HG02588 (cell line): ENCODE results near the gene SPEF2.

Source experiments
- ATAC-seq: cut with Tn5 transposase; IDR thresholded peaks from one replicate; pipeline ENCODE4 v1.9.1; 2021; ENCODE audit warnings: mild to moderate bottlenecking, moderate library complexity; ENCODE audit not compliant: unreplicated experiment

Gene SPEF2

DNA sequence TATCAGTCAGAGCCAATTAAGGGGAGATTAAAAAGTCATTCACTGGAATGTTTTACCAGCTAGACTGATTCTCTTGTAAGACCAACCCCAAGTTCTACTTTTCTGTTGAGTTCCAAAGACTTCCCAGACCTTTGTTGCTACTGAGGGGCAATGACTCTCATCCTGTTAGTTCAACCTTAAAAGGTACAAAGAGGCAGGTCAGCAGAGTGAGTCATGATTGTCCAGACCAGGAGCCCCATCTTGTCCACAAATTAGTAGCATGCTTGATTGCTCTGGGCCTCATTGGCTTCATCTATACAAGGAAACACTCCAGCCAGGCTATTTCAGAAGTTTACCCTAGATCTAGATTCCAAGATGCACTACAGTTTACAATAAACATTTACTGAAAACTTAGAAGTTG is 159.1 kb downstream of the SPEF2 start:
- ATAC-seq, result no peak

DNA sequence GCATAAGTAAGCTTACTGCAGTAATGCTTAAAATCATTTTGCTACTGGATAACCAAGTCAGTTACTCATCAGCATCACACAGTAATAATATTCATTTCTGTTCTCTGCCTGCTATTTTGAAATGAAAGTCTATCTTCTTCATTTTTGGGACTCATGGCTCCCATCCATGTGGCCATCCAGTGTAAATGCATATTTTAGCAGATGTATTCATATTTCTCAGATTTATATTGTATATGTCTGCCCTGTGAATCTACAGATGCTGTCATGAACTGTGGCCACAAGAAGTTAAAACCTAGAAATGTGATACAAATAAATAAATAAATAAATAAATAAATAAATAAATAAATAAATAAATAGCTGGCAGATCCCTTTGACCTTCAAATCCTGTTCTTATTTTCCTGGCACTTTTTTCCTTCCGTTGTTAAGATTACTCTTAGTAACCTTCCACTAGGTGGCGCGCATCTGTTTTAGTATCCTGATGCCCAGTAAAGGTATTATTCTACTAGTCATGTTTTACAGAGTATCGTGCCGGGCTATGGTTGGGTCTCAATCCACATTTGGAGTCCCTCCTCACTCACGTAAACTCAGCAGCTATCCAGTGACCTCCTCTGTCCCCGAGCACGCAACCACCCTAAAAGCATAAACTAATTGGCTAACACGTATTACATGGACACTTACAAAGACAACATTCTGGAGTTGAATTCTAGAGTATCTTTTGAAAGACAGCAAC is 159.9 kb downstream of the SPEF2 start:
- ATAC-seq, result no peak

DNA sequence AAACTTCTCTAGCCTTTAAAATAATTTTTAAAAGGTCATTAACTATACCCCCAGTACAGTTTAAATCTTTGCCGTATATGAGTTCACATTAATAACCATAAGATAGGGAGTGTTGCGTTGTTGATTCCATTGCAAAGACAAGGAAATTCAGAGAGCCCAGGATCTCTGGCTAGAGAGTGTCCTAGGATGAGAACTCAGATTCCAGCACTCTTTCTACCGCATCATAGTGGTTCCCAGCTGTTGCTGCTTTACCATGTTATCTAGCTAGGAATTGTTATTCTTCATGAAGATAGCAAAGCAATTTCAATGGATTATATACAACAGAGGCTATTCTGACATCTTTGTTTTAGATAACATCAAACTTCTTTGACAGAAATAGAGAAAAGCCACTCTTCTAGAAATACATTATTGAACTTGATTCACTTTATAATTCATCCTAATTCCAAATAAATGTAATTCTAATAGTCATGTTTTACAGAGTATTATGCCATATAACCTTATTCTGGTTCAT is 160.7 kb downstream of the SPEF2 start:
- ATAC-seq, result no peak

DNA sequence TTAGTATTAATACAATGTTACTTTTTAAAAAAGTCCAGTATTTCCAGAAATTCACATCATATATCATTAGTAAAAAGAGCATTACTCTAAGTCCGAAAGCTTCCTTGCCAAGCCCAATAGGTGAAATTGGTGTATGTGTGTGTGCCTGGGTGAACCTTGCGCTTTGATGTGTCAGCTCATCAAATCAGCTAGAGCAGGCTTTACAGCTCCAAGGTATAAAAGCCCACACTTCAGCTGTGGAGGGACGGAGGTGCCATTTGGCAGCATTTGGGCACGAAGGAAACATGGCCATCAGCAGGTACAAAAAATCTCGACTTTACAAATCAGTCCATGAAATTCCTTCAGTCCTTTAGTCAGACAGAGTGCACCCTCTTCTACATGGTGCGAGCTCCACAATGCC is 162.6 kb downstream of the SPEF2 start:
- no peak for ATAC-seq

DNA sequence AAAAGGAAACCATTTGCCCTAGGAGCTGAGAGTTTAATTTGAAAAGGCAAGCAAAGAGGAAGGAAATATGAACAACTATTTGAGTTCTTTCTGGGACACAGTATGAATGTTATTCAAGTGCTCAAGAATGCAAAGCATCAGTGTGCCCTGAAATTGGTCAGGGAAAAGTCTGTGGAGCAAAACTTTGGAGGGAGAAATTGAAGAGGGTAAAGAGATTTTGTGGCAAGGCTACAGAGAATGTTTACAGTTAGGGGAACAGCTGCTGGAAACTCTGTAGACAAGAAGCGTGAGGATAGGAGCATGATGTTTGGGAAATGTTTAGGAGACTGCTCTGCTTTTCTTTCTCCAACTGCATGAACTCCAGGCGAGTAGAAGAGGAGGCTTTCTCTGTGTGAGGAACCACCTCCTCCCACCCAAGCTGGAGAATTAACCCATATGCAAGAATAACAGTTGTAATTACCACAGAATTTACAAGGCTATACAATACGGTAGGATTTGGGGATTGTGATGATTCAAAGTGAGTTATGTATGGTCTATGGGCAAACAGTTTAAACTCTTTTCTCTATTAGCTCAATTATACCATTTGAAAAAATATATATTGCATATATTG is 163.6 kb downstream of the SPEF2 start:
- ATAC-seq, result no peak

DNA sequence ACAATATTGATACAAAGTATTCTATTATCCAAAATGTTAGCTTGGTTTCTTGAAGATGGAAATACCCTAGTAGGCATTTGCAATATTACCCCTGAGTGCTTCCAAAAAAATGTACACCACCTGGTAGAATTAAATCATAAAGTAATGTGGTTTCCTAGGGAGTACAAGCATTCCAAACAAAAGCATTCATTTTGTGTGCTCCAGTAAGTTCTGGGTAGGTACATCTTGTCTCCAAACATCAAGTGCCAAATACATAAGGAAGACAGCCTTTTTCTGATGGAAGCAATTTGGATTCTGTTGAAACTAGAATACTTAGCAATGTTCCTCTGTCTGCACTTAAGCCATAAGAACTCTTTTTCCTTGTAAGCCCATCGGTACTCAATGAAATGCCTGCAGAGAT is 165.9 kb downstream of the SPEF2 start:
- ATAC-seq, result no peak

DNA sequence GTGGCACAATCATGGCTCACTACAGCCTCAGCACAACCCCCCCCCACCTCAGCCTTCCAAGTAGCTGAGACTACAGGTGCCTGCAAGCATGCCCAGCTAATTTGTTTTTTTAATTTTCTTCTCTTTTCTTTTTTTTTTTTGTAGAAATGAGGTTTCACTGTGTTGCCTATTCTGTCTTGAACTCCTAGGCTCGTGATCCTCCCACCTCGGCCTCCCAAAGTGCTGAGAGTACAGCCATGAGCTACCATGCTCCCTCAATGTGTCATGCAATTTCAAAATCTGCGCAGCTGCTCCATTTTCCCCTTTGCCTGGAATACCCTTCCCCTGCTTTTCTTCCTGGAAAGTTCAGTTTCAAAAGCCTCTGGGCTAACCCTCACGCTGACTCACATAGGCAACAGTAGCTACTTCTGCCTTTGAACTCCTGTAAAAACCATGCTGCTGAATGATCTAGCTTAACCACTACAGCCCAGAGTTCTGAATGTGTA is 168.0 kb downstream of the SPEF2 start:
- ATAC-seq, result no peak

DNA sequence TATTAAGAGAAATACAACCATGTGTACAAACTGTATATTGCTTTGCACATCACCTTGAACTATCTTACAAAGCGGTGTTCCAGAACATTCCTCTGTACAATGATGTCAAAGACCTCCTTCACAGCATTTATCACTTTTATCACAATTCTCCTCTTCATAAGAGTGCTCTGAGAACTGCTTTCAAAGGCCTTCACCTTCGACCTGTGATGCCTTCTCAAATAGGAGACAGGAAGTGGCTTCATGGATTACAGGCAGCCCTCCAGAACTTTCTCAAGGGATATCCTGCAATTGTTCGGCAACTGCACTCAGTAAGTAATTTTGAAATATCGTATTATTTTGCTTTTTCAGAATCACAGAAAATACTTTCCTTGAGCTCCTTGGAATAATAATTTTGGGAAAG is 171.1 kb downstream of the SPEF2 start:
- ATAC-seq, result no peak

DNA sequence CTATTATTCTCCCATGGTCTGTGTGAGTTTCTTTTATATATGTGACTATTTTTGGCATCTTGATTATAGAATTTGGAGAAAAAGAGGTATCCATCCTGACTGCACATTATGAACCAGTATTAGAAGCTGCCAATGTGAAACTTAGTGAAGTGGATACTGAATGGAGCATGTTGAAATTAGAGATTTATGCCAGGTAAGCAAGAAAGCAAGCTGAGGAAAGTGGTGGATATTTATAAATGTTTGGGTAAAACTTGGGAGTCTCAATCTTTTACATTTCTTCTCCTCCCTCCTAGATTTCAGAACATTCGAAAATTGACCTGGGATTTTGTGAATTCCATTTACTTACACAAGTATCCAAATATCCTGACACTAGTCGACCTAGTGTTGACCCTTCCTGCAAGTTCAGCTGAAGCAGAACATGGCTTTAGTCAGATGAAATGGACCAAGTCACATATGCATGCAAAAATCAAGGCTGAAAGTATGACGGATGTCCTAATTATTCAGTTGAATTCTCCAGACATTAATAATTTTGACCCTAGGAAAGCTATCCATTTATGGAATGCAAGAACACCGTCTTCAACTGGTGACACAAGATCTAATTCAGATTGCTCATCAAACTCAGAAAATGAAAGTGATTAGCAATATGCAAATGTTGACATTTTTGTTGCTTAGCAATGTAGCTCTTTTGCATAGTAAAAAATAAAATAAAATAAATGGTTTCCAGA is 172.2 kb downstream of the SPEF2 start:
- no peak for ATAC-seq

DNA sequence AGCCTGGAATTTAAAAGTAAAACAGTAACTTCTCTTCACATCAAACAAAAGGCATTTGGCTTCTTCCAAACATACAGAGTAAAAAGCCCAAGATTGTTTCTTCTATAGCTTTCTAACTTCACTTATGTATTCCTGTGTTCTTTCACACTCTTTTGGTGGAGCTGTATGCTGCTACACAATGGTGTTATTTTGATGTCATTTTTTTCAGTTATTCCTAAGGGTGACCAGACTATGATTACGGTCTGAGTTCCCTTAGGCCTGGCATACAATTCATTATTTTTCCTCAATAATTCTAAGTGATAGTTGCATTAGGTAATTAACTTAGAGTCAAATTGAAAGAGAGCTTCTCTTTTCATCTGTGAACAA is 172.8 kb downstream of the SPEF2 start:
- ATAC-seq, result no peak

DNA sequence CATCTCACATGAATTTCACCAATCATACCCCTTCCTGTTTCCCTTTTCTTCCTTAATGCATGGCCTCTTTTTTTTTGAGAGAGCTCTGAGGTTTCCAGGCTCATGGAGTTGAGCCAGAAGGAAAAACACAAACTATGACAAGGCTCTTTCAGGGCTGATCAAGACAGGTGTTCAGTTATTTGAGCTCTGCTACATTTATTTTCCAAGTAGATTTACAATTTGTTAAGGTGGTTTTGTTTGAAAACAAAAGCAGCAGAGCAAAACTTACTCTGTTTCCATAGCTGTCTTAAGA is 176.6 kb downstream of the SPEF2 start:
- no peak for ATAC-seq

DNA sequence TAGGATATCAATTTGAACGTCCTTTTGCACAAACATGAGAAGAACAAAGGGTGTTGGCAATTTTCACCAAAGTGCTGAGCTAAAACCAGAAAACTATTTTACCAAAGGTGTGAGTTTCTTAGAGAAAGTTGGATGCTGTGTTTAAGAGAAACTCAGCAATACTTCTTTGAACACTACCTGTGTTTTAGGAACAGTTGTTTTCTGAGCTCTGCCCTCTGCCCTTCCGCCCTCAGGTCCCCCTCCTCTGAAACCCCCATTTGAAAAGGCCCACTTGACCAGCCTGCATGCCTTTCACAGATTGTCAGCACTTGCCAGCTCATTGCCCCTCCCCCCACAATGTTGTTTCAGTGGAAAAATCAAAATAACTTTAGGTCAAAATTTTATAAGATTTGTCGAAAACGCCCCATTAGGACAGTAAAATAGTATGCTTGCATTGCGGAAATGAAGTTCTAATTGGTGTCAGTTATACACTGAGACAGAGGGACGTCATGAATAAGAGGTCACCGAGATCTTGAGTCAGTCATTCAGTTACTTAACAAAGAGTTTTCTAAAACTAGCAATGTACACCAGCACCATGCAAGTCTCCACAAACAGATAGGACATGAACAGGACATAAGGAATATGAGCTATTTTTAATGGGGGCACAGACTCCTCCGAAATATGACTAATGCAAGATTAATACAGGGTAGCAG is 177.2 kb downstream of the SPEF2 start:
- no peak for ATAC-seq

DNA sequence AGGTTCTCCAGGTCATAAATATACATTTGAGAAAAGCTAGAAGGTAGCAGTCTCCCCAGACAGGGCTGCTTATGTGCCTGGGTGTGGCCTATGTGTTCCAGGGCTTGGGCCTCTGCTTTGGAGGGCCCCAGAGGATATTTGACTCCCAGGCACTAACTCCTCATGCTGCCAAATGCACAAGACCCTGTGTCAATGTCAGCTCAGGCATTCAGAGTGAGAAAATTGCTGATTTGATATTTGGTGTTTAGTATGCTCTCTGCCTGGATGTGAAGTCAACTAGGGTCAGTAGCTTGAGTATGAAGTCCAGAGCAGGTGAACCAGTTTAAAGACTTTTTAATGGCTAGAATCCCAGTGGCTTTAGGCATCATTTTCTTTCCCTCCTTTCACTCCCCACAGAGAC is 181.5 kb downstream of the SPEF2 start:
- no peak for ATAC-seq

DNA sequence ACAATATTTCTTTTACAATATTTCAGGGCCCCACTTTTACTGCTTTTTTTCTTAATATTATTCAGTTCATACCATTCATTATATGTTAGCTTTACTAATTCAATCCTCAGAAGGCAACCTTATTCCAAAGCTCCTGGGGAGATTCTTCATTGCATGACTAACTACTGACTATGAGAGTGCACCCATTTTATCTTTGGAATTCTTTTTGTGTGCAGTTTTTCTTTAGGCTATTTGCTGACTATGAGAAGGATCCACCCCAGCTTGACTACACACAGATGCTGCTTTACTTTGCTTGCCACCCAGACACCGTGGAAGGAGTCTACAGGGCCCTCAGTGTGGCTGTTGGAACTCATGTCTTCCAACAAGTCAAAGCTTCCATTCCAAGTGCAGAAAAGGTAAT is 182.1 kb downstream of the SPEF2 start:
- no peak for ATAC-seq

DNA sequence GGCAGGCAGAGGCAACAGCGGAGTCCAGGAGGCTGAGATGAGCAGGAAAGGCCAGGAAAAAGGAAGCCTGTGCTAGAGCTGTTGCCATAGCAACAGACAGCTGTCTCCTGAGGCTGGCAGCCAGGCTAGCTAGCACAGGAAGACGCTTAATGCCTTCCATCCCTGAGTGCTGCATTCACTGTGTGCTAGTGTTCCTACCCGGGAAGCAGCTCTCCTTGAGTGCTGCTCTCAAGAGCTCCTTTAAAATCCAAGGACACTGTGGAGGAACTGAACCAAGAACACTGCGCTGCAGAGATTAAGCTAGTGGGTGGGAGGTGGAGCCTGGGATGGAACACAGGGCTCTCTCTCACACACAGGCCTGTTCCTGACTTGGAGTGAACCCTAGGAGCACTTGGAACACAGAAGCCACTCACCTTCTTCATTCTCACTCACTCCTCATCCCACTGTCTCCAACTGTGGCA is 185.6 kb downstream of the SPEF2 start:
- no peak for ATAC-seq

DNA sequence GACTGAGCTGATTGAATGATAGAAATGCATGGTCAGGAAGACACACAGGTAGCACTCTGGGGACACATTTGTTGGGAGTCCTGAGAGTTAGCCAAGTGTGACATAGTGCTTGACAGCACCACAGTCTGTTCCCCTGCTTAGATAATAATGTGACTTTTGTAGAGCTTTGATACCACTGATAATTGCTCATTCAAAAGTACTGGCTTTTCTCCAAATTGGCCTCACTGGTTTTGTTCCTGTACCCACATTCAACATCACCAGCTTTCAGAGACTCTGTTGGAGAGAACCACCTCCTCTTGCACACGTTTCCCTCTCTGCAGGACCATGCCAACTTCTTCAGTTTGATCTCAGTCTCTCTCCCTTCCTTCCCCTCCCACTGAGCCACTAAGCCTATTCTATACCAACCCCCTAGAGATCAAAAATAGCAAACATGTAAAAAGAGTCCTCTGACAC is 186.6 kb downstream of the SPEF2 start:
- no peak for ATAC-seq

DNA sequence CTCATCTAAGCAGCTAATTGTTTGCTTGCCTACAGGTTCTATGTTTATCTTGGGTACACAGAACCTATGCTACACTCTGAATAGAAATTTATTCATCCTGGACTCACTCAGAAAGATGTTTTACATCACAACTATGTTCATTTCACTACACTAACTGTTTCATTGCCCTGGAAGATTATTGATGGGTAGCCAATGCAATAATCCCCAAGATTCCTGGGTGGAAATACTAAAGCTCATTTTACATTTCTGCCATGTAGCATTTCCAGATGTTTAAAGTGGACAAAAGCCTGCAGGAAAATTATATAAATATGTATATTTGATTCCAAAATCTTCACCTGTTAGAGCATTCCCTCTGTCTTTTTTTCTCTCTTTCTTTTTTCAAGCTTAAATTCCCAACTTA is 187.2 kb downstream of the SPEF2 start:
- no peak for ATAC-seq

DNA sequence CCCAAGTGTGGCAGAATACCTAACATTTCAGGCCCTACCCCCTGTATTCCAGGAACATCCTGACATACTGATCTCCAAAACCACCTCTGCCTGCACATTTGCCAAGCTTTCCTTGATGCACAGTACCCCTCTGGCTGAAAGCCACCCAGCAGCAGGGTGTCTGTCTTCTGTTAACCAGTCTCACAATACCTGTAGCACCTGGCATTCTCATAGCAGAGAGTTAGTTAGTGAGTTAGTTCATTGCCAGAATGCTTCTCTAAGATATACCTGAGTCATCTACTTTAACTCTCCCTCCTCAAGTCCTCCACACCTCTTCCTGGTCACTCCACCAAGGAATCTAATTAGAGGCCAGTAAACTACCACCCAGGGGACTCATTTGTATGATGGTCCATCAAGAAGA is 192.9 kb downstream of the SPEF2 start:
- no peak for ATAC-seq

DNA sequence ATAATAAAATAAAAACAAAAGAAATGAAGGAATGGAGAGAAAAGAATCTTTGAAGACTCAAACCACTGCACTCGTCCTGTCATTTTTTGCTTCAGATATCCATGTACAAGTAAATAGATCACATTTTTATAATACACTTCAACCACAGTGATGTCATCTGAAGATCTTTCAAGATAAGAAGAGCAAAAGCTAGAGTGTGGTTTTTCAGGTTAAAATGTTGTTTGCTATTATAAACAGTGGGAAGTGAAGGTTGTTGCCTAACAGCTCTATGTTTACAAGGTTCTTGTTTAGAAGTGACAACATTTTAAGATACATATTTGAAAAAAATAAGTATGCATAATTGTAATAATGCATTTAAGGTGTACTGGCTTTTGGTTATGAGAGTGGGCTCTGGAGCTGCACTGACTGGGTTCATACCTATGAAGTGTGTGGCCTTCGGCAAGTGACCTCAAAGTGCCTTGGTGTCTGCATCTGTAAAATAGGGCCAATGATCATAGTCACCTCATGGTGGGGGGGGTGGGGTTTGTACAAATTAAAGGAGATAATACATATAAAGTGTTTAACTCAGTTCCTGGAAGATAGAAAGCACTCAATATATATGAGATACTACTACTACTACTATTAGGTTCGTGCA is 193.6 kb downstream of the SPEF2 start:
- ATAC-seq, result no peak

DNA sequence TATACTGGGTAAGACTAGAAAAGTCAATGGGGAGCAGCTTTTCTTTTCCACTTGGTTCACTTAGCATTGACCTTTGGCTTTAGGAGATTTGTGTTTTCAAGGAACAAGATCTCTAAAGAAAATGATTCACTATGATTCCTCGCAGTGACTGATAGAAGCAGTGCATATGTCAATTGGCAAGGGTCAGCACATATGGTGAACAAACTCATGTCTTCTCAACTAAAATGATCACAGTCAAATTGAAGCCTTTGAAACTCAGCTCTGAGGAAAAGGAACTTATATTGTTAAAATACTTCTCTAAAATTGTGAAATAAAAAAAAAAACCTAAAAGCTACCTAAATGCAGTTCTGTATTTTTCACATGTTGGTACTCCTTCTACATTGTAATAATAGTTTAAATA is 195.9 kb downstream of the SPEF2 start:
- no peak for ATAC-seq
